Measurements from ENCODE around the gene NXT2.
"Not testable (repeated sequence)": the region's sequence is repeated elsewhere in the genome, so short reads cannot be mapped to it uniquely, and the experiment has no call there.

Gene NXT2

GRCh38 chrX:109536439-109537323 is at the start of gene NXT2:
Gene NXT2, plus strand, starts transcription at chrX:109536844. Its CDS starts 163 bp downstream, at chrX:109537007.
- peak; percentile 14 for DNase-seq

- no peak for DNase-seq
Observed at GRCh38 chrX:109487640-109488039, 49.0 kb upstream of the NXT2 start.

- DNase-seq: no peak
Observed at GRCh38 chrX:109489174-109489573, 47.5 kb upstream of the NXT2 start.

GRCh38 chrX:109498434-109498833 is 38.2 kb upstream of the NXT2 start:
- DNase-seq: no peak

- DNase-seq: no peak
Observed at GRCh38 chrX:109501176-109501575, 35.5 kb upstream of the NXT2 start.

- no peak for DNase-seq
Observed at GRCh38 chrX:109508915-109509314, 27.7 kb upstream of the NXT2 start.

GRCh38 chrX:109511113-109511512 is 25.5 kb upstream of the NXT2 start:
- DNase-seq: no peak

- DNase-seq: no peak
Observed at GRCh38 chrX:109519001-109519400, 17.6 kb upstream of the NXT2 start.

GRCh38 chrX:109533005-109533404 is 3.6 kb upstream of the NXT2 start:
- no peak for DNase-seq

GRCh38 chrX:109533631-109534030 is 3.0 kb upstream of the NXT2 start:
- no peak for DNase-seq

GRCh38 chrX:109534933-109535332 is 1.7 kb upstream of the NXT2 start:
- DNase-seq: no peak

GRCh38 chrX:109535578-109535977 is 1.1 kb upstream of the NXT2 start:
- no peak for DNase-seq

GRCh38 chrX:109537324-109537665 is 651 bp downstream of the NXT2 start:
- DNase-seq: no peak

- DNase-seq: not testable (repeated sequence)
Observed at GRCh38 chrX:109539007-109539406, 2.4 kb downstream of the NXT2 start.

GRCh38 chrX:109553862-109554261 is 17.2 kb downstream of the NXT2 start:
- DNase-seq: no peak

GRCh38 chrX:109576083-109576482 is 39.4 kb downstream of the NXT2 start:
- not testable (repeated sequence) for DNase-seq

- no peak for DNase-seq
Observed at GRCh38 chrX:109577055-109577454, 40.4 kb downstream of the NXT2 start.

- DNase-seq: no peak
Observed at GRCh38 chrX:109578916-109579315, 42.3 kb downstream of the NXT2 start.

GRCh38 chrX:109585488-109585887 is 48.8 kb downstream of the NXT2 start:
- no peak for DNase-seq

- no peak for DNase-seq
Observed at GRCh38 chrX:109590176-109590575, 53.5 kb downstream of the NXT2 start.
